GM18505 (cell line): ENCODE data around the gene CTDP1.
"Not testable (repeated sequence)": the region's sequence is repeated elsewhere in the genome, so short reads cannot be mapped to it uniquely, and the experiment has no call there.

Source experiments
- ATAC-seq: cut with Tn5 transposase; IDR thresholded peaks from one replicate; pipeline ENCODE4 v1.9.1; 2021; ENCODE audit not compliant: unreplicated experiment
- POLR2A ChIP-seq: IDR thresholded peaks from 4 replicates; pipeline ENCODE4 v1.6.1; 2011; ENCODE audit warnings: borderline replicate concordance; ENCODE audit not compliant: insufficient read depth, insufficient read length; ENCODE audit errors: extremely low read depth

The CTDP1 gene

GRCh38 chr18:79746730-79747129 is 67.1 kb downstream of the CTDP1 start:
- TF ChIP-seq POLR2A: no peak
- ATAC-seq: no peak

- no peak for ATAC-seq
- no peak for TF ChIP-seq POLR2A
These were observed 67.7 kb downstream of the CTDP1 start for GRCh38 chr18:79747156-79747845.

- ATAC-seq: no peak
- no peak for TF ChIP-seq POLR2A
These were observed 68.9 kb downstream of the CTDP1 start for GRCh38 chr18:79748321-79749180.

- no peak for TF ChIP-seq POLR2A
- ATAC-seq: no peak
These were observed 69.9 kb downstream of the CTDP1 start for GRCh38 chr18:79749251-79750191.

GRCh38 chr18:79750980-79751571 is 71.5 kb downstream of the CTDP1 start:
- TF ChIP-seq POLR2A: no peak
- ATAC-seq: no peak

- ATAC-seq: not testable (repeated sequence)
These were observed 72.4 kb downstream of the CTDP1 start for GRCh38 chr18:79751918-79752578.

GRCh38 chr18:79752946-79753345 is 73.3 kb downstream of the CTDP1 start:
- not testable (repeated sequence) for ATAC-seq

- TF ChIP-seq POLR2A: no peak
- no peak for ATAC-seq
These were observed 73.8 kb downstream of the CTDP1 start for GRCh38 chr18:79753391-79753851.

- no peak for TF ChIP-seq POLR2A
These were observed 74.6 kb downstream of the CTDP1 start for GRCh38 chr18:79754022-79754761.

GRCh38 chr18:79754831-79755351 is 75.3 kb downstream of the CTDP1 start:
- TF ChIP-seq POLR2A: no peak
- ATAC-seq: no peak

More at GRCh38 chr18:79754022-79754761, 74.6 kb downstream of the CTDP1 start:
- no peak for ATAC-seq

GRCh38 chr18:79755496-79756142 is 76.0 kb downstream of the CTDP1 start:
- no peak for ATAC-seq
- TF ChIP-seq POLR2A: no peak

- ATAC-seq: no peak
These were observed 76.5 kb downstream of the CTDP1 start for GRCh38 chr18:79756143-79756500.

More at GRCh38 chr18:79756143-79756500, 76.5 kb downstream of the CTDP1 start:
- TF ChIP-seq POLR2A: no peak
